Daoy (cell line): ENCODE results near the gene SATB2. TPM values are rescaled to one million over a fixed set of nuclear protein-coding genes. Genes with fewer than 3 reads are reported as not detected.
A peak's percentile ranks its signal among the peaks of the same experiment; 100 is the strongest.

Experiments used
- DNase-seq: peaks from one replicate; pipeline ENCODE4 v3.0.0-alpha.2; 2015; ENCODE audit warnings: low read depth
- total RNA-seq: library from RNA; depleted of rRNA; stranded (reverse); fragments of >200 nt; shearing (Covaris generic); gene quantifications from 2 replicates; pipeline ENCODE4 v1.2.3, GENCODE V29; 2014

SATB2 gene
- total RNA-seq, 1 experiment from 2014 or later: 8.2 TPM

DNA sequence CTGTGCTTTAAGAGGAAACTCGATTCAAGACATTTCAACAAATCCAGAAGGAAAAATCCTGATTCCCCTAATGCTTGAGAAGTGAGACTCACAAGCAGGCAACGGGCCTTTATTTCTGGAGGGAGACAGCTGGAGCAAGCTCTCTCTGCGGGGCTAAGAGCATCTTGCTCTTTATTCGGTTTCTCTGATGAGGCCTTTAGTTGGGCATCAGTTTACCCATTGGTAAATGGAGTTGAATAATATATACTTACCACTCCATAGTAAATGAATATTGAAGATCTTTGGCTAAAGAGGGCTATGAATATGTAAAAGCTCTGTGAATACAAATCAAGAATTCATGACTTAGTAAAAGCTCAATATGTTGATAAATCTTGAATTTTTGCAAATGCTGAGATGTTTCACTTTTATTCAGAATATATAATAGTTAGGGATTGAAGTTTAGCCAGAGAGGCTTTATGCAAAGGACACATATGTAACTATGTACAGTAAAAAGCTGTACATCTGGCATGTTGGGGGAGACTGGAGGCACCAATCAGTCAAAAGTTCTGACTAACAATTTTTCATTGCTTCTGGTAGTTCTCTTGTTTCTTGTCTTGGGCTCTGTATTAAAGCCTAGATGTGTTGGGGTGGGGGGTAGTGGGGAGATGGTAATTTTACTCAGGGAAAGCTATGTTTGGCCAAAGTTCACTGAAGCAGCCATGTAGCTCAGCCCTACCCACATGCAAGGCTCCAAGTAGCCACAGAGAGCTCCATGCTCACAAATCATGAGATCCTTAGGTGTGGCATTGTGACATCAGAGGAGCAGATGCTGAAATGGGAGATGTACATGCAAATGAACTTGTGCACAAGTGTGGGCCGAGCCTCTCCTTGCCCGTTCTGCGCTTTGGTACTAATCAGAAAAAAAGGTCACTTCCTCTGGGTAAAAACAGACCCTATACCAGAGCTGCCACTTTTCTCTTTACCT, 200.2 kb downstream of the SATB2 start:
- no peak for DNase-seq

DNA sequence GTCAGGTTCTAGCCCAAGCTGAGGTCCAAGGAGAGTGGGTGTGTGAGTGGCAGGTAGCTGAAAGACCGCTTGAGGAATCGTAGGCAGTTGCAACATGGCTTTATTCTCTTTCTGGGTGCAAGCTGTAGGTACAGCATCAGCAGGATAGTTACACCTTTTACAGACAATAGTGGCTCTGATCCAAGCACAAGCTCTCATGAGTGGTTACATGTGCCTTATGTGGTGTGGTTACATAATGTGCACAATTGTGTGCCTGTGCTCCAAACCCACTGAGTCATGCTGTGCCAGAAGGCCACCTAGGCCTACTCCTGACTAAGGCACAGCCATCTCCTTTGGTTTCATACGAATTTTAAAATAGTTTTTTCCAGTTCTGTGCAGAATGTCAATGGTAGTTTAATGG, 227.6 kb downstream of the SATB2 start:
- DNase-seq: peak; percentile 59

DNA sequence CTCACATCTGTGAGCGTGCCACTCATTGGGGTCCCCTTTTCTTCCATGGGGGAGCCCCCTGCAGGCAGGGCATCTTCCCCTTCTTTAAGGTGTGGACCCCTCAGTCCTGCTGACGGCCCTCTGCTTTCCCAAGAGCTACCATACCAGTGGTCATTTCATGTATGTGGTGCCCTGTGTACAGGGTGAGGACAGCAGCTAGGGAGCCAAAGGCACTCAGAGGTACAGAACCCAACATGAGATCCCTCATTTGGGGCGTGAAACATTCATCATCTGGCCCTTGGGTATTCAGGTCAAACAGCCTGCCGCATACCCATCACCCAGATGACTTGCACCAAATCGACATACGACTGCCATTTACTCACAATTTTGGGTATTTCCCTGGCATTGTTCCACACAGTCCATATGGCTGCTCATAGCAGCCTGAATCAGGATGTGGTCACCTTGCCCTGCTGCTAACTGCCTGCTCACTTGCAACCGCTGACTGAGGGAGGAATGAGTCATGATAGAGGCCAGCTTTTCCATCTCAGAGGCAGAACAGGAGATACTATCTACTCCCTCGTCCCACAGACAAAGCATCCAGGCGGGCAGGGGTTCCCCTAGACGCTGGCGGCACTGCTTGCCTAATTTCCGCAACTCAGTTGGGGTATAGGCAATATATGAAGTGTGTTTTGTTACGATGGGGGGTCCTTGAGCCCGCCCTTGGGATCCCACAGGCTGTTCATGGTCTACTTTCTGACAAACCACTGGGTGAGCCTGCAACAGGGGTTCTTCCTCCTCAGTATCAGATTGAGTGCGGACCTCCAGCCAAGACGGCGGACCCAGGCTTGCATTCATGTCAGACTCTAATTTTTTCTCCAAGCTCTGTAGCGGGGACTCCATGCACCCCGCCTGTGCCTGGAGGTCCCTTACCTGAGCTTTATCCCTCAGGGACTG, 228.6 kb downstream of the SATB2 start:
- peak; percentile 98 for DNase-seq

DNA sequence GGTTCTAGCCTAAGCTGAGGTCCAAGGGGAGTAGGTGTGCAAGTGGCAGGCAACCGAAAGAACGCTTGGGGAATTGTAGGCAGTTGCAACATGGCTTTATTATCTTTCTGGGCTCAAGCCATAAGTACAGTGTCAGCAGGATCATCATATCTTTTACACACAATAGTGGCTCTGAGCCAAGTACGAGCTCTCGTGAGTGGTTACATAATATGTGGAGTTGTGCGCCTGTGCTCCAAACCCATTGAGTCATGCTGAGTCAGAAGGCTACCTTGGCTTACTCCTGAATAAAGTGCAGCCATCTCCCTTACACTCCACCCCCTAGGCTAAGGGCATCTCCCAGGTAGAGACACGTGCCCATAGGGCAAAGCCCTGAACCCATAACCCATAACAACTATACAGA, 233.9 kb downstream of the SATB2 start:
- peak; percentile 63 for DNase-seq

DNA sequence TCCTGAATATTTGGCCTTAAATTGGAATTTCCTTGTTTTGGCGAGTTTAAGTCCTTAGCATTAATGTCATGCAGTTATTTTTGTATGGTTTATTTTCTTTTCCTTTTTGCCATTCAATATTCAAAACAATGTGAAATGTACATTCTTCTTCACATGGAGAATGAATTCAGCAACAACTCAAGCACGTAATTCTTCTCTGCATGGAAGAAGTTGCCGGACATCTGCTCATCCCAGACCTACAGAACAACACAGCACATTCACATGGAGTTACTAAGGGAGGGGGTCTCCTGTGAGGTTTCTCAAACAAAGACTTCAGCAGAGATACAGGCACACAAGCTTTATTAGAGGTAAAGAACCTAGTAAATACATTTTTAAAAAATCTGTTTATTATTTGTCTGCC, 236.8 kb downstream of the SATB2 start:
- DNase-seq: no peak

DNA sequence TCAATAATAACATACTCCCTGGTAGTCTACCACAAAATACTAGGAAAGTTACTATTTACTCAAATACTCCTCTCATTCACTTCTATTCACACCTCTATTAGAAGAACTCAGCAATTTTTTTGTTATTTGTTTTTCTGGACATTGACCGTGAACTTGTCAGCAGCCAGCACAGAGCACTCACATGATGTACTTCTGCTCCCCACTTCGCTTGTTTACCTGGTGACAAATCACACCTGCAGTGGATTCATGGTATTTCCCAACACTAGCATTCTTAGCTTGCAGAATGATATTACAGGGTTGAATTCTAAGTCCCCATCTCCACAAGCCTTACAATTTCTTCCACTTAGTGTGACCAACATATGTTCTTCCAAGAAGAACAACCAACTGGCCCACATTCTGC, 238.2 kb downstream of the SATB2 start:
- DNase-seq: no peak
